Suprapubic skin (tissue), 4 donors: Measurements from ENCODE around the gene NAT16. TPM values are rescaled to one million over a fixed set of nuclear protein-coding genes. Genes with fewer than 3 reads are reported as not detected.
A peak's percentile ranks its signal among the peaks of the same experiment; 100 is the strongest.
"Not testable (repeated sequence)": the region's sequence is repeated elsewhere in the genome, so short reads cannot be mapped to it uniquely, and the experiment has no call there.

Experiments
- DNase-seq, 2 donors: peaks; one replicate each; pipeline ENCODE4 v3.0.0-alpha.2; 2019; ENCODE audit warnings: low spot score in 2 of 2
- H3K27ac ChIP-seq: fragments of 200-600 bp; sonication (generic); one replicate; pipeline ENCODE4 v1.5.1; 2019
- H3K27me3 ChIP-seq: fragments of 200-600 bp; sonication (generic); one replicate; pipeline ENCODE4 v1.5.1; 2019
- H3K36me3 ChIP-seq: fragments of 200-600 bp; sonication (generic); one replicate; pipeline ENCODE4 v1.5.1; 2019
- H3K4me1 ChIP-seq: fragments of 200-600 bp; sonication (generic); one replicate; pipeline ENCODE4 v1.5.1; 2019
- H3K4me3 ChIP-seq: fragments of 200-600 bp; sonication (generic); one replicate; pipeline ENCODE4 v1.5.1; 2019; ENCODE audit warnings: mild to moderate bottlenecking
- H3K9me3 ChIP-seq: fragments of 200-600 bp; sonication (generic); one replicate; pipeline ENCODE4 v1.5.1; 2019
- CTCF ChIP-seq, 2 donors: fragments of 200-600 bp in 1 of 2; fragments of 450-650 bp in 1 of 2; sonication (generic) in 1 of 2; IDR thresholded peaks; one replicate each; pipeline ENCODE4 v1.5.1; 2016 to 2019; ENCODE audit warnings: antibody characterized with exemption in 2 of 2, mild to moderate bottlenecking in 1 of 2, moderate library complexity in 1 of 2
- EP300 ChIP-seq: sonication (generic); formaldehyde crosslinking; IDR thresholded peaks from one replicate; pipeline ENCODE4 v1.6.1; 2017; ENCODE audit warnings: antibody characterized with exemption
- POLR2A ChIP-seq, 2 donors: fragments of 450-650 bp; IDR thresholded peaks; one replicate each; pipeline ENCODE4 v1.6.1; 2017; ENCODE audit warnings: antibody characterized with exemption in 2 of 2, mild to moderate bottlenecking in 2 of 2, moderate library complexity in 2 of 2
- POLR2AphosphoS5 ChIP-seq, 3 donors: sonication (generic); formaldehyde crosslinking; IDR thresholded peaks; one replicate each; pipeline ENCODE4 v1.6.1; 2017; ENCODE audit warnings: antibody characterized with exemption in 3 of 3
- WGBS: methylation state at CpG from one replicate; pipeline ENCODE4 v1.1.5; 2018; 5-methylcytosine and 5-hydroxymethylcytosine counted together
- total RNA-seq, 4 donors: library from RNA; depleted of rRNA; stranded (reverse); fragments of >200 nt; gene quantifications; one replicate each; pipeline ENCODE4 v1.1.0, GENCODE V29; 2016

NAT16 gene
- total RNA-seq, 4 donors from 2014 or later: not detected

DNA sequence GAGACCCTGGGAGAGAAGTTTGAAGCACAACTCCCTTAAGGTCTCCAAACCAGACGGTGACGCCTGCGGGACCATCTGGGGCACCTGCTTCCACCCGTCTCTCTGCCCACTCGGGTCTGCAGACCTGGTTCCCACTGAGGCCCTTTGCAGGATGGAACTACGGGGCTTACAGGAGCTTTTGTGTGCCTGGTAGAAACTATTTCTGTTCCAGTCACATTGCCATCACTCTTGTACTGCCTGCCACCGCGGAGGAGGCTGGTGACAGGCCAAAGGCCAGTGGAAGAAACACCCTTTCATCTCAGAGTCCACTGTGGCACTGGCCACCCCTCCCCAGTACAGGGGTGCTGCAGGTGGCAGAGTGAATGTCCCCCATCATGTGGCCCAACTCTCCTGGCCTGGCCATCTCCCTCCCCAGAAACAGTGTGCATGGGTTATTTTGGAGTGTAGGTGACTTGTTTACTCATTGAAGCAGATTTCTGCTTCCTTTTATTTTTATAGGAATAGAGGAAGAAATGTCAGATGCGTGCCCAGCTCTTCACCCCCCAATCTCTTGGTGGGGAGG is 42.4 kb downstream of the NAT16 start:
- peak overlapping the region; percentile 49 for H3K27ac ChIP-seq
- H3K4me1 ChIP-seq: peaks cover 24% of the 10 kb centered on the region
- no peak overlapping the region for H3K4me3 ChIP-seq
- 80% methylated on average over 9 of the region's 9 CpGs for WGBS
- H3K36me3 ChIP-seq: peaks cover 3% of the 10 kb centered on the region
- H3K9me3 ChIP-seq: no peaks in the 10 kb centered on the region
- no peak for TF ChIP-seq CTCF (IDR thresholded peaks at IDR 0.05)
- TF ChIP-seq POLR2A (IDR thresholded peaks at IDR 0.05): no peak
- no peak for TF ChIP-seq EP300
- TF ChIP-seq POLR2AphosphoS5 (IDR thresholded peaks at IDR 0.05): no peak
- H3K27me3 ChIP-seq: no peaks in the 10 kb centered on the region
- DNase-seq: no peak

DNA sequence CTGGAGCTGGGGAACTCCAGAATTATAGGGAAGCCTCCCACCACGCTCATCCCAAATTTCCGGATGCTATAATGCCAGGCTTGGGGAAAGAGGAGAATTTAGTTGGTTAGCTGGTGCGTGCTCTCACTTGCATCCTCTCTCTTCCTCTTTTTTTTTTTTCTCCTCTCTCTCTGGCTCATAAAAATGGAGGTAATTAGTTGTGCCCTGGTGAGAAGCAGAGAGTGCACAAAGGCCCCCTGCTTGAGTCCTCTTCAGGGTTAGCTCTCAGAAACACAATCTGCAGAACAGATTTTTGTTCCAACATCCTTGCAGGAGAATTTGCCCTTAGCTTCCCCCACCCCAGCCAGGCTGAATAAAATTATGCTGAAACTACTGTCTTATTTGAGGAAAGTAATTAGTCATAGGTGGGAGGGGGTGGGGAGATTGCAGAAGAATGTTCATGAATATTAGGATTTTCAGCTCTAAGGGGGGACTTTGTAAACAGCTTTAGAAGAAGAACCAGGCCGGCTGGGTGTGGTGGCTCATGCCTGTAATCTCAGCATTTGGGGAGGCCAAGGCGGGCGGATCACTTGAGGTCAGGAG is 45.6 kb downstream of the NAT16 start:
- Histone ChIP-seq H3K36me3 (peaks cover 7% of the 10 kb centered on the region), H3K9me3 (no peaks in the 10 kb centered on the region), H3K27ac (no peak overlapping the region), H3K4me3 (no peak overlapping the region), H3K4me1 (peaks cover 21% of the 10 kb centered on the region), H3K27me3 (no peaks in the 10 kb centered on the region)
- DNase-seq: no peak
- TF ChIP-seq POLR2A (IDR thresholded peaks at IDR 0.05) (no peak), CTCF (IDR thresholded peaks at IDR 0.05) (no peak), POLR2AphosphoS5 (IDR thresholded peaks at IDR 0.05) (no peak), EP300 (no peak)
- 78% methylated on average over 6 of the region's 6 CpGs for WGBS

DNA sequence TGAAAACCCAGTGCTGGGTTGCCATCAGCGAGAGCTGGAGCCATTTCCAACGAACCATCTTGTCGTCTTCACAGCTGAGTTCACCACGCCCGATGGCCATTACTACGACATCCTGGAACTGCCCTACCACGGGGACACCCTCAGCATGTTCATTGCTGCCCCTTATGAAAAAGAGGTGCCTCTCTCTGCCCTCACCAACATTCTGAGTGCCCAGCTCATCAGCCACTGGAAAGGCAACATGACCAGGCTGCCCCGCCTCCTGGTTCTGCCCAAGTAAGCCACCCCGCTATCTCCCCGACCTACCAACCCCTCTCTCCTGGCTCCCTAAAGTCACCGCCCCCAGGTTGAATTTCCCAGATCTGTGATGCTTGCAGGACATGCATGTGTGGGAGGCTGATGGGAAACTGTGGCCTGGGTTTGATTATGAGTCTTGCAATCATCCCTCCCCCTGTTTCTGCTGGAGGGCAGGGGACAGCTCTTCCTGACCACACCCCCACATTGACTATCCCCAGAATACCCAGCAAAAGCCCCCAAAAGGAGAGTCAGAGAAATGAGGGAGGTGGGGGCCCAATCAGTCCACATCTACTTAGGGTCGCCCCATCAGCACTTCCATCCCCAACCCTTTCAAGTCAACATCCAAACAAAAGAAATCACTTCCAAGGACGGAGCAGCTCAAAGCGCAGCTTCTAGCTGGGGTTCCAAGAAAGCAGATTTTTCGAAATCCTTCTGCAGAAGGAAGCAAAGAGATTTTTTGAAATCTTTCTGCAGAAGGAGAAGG is 46.3 kb downstream of the NAT16 start:
- H3K4me1 ChIP-seq: peaks cover 16% of the 10 kb centered on the region
- WGBS: 78% methylated on average over 15 of the region's 15 CpGs
- H3K27ac ChIP-seq: no peak overlapping the region
- no peaks in the 10 kb centered on the region for H3K9me3 ChIP-seq
- H3K36me3 ChIP-seq: peaks cover 7% of the 10 kb centered on the region
- no peak overlapping the region for H3K4me3 ChIP-seq
- H3K27me3 ChIP-seq: no peaks in the 10 kb centered on the region
- DNase-seq: no peak
- TF ChIP-seq EP300 (no peak), POLR2A (IDR thresholded peaks at IDR 0.05) (no peak), POLR2AphosphoS5 (IDR thresholded peaks at IDR 0.05) (no peak), CTCF (IDR thresholded peaks at IDR 0.05) (no peak)

DNA sequence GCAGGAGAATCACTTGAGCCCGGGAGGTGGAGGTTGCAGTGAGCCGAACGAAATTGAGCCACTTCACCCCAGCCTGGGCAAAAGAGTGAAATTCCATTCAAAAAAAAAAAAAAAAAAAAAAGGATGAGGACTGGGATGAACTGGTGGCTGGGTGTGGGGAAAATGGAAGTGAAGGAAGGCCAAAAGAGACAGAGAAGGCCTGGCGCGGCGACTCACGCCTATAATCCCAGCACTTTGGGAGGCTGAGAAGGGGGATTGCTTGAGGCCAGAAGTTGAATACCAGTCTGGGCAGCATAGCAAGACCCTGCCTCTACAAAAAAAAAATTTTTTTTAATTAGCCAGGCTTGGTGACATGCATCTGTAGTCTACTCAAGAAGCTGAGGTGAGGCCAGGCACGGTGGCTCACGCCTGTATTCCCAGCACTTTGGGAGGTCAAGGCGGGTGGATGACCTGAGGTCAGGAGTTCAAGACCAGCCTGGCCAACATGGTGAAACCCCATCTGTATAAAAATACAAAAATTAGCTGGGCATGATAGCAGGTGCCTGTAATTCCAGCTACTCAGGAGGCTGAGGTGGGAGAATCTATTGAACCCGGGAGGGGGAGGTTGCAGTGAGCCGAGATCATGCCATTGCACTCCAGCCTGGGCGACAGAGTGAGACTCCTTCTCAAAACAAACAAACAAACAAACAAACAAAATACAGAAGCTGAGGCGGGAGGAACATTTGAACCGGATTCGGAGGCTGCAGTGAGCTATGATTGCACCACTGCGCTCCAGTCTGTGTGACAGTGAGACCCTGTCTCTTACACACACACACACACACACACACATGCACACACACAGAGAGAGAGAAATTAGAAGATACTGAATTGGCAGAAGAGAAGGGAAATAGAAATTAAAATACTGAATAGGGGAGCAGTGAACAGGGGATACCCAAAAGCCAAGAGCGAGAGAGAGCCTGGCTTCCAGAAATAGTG is 47.2 kb downstream of the NAT16 start:
- not testable (repeated sequence) for H3K9me3 ChIP-seq, H3K27me3 ChIP-seq, DNase-seq, H3K4me3 ChIP-seq, H3K36me3 ChIP-seq, H3K27ac ChIP-seq
- 91% methylated on average over 18 of the region's 18 CpGs for WGBS
- peaks cover 13% of the 10 kb centered on the region for H3K4me1 ChIP-seq

- TF ChIP-seq POLR2AphosphoS5 (IDR thresholded peaks at IDR 0.05) (no peak), CTCF (IDR thresholded peaks at IDR 0.05) (no peak), EP300 (no peak), POLR2A (IDR thresholded peaks at IDR 0.05) (no peak)
- Histone ChIP-seq H3K27ac (no peak overlapping the region), H3K36me3 (peaks cover 7% of the 10 kb centered on the region), H3K4me1 (peaks cover 37% of the 10 kb centered on the region), H3K27me3 (no peaks in the 10 kb centered on the region), H3K4me3 (no peak overlapping the region), H3K9me3 (no peaks in the 10 kb centered on the region)
- no peak for DNase-seq
- 86% methylated on average over 3 of the region's 3 CpGs for WGBS
These were observed 50.4 kb downstream of the NAT16 start for GRCh38 chr7:101129603-101130117.
